GM23338 (cell line): ENCODE results near the gene IL7R. TPM values are rescaled to one million over a fixed set of nuclear protein-coding genes. Genes with fewer than 3 reads are reported as not detected.

Experiments used
- ATAC-seq: fragments of 200-7000 bp; cut with Tn5 transposase; 3 replicates; pipeline ENCODE4 v1.9.1; 2020
- DNase-seq: peaks from one replicate; pipeline ENCODE4 v3.0.0-alpha.2; 2015; ENCODE audit warnings: low spot score
- H2AFZ ChIP-seq: fragments of 200-600 bp; sonication (generic); 2 replicates; pipeline ENCODE4 v1.8.0; 2016; ENCODE audit warnings: antibody characterized with exemption, mild to moderate bottlenecking, moderate library complexity
- H3F3A ChIP-seq: fragments of 200-600 bp; sonication (generic); replicated peaks from 2 replicates; pipeline ENCODE4 v1.8.0; 2017; ENCODE audit warnings: antibody characterized with exemption, mixed run types, low read depth
- H3K27ac ChIP-seq: fragments of 200-600 bp; sonication (generic); 2 replicates; pipeline ENCODE4 v1.6.1; 2016; ENCODE audit warnings: low read depth
- H3K27me3 ChIP-seq: fragments of 200-600 bp; sonication (generic); 2 replicates; pipeline ENCODE4 v1.8.0; 2016; ENCODE audit warnings: mild to moderate bottlenecking, mixed run types, moderate library complexity; ENCODE audit not compliant: insufficient read depth
- H3K36me3 ChIP-seq: fragments of 200-600 bp; sonication (generic); 2 replicates; pipeline ENCODE4 v1.8.0; 2016; ENCODE audit warnings: mild to moderate bottlenecking; ENCODE audit not compliant: insufficient read depth
- H3K4me1 ChIP-seq: fragments of 200-600 bp; sonication (generic); 2 replicates; pipeline ENCODE4 v1.8.0; 2016; ENCODE audit warnings: mild to moderate bottlenecking, moderate library complexity; ENCODE audit not compliant: insufficient read depth
- H3K4me2 ChIP-seq: fragments of 200-600 bp; sonication (generic); 2 replicates; pipeline ENCODE4 v1.7.1; 2017; ENCODE audit warnings: mixed run types
- H3K4me3 ChIP-seq: fragments of 200-600 bp; sonication (generic); 2 replicates; pipeline ENCODE4 v1.6.1; 2016; ENCODE audit warnings: mixed run types
- H3K79me2 ChIP-seq: fragments of 200-600 bp; sonication (generic); replicated peaks from 2 replicates; pipeline ENCODE4 v1.8.0; 2017; ENCODE audit warnings: mild to moderate bottlenecking; ENCODE audit not compliant: insufficient read depth
- H3K9me2 ChIP-seq: fragments of 200-600 bp; sonication (generic); 2 replicates; pipeline ENCODE4 v1.8.0; 2017; ENCODE audit not compliant: insufficient read depth
- H4K20me1 ChIP-seq: fragments of 200-600 bp; sonication (generic); replicated peaks from 2 replicates; pipeline ENCODE4 v1.8.0; 2017; ENCODE audit warnings: mild to moderate bottlenecking; ENCODE audit not compliant: insufficient read depth
- H3K27ac Mint-ChIP-seq: 2 replicates; pipeline ENCODE4 v1.8.0; 2020; ENCODE audit warnings: inconsistent platforms, mild to moderate bottlenecking, moderate library complexity, mixed read lengths
- H3K27me3 Mint-ChIP-seq: 3 replicates; pipeline ENCODE4 v1.8.0; 2022; ENCODE audit warnings: low read depth, mild to moderate bottlenecking, moderate library complexity, mixed read lengths, inconsistent platforms; ENCODE audit not compliant: insufficient read depth, poor library complexity
- H3K36me3 Mint-ChIP-seq: 3 replicates; pipeline ENCODE4 v1.8.0; 2021; ENCODE audit warnings: low read depth, mild to moderate bottlenecking, inconsistent platforms, moderate library complexity, mixed read lengths
- H3K4me1 Mint-ChIP-seq: 3 replicates; pipeline ENCODE4 v1.8.0; 2020; ENCODE audit warnings: mild to moderate bottlenecking, inconsistent platforms, mixed read lengths
- H3K4me3 Mint-ChIP-seq: 3 replicates; pipeline ENCODE4 v1.8.0; 2021; ENCODE audit warnings: moderate library complexity, mild to moderate bottlenecking, inconsistent platforms, mixed read lengths
- H3K9me3 Mint-ChIP-seq: 3 replicates; pipeline ENCODE4 v1.8.0; 2020; ENCODE audit warnings: moderate library complexity, mild to moderate bottlenecking, inconsistent platforms, mixed read lengths
- CREB1 ChIP-seq: fragments of 250-450 bp; sonication (Bioruptor Pico); IDR thresholded peaks from 2 replicates; pipeline ENCODE4 v1.5.0; 2020; ENCODE audit warnings: low read depth, mild to moderate bottlenecking, moderate library complexity
- CTCF ChIP-seq, 2 experiments: fragments of 200-600 bp in 1 of 2; sonication (generic) in 1 of 2; conservative IDR thresholded peaks; 2 replicates each; pipeline versions ENCODE4 v1.5.1 to v1.6.1; 2016 to 2017; ENCODE audit warnings: antibody characterized with exemption in 2 of 2, low read depth in 2 of 2, mild to moderate bottlenecking in 2 of 2, moderate library complexity in 1 of 2
- ETS1 ChIP-seq: IDR thresholded peaks from 2 replicates; pipeline ENCODE4 v1.6.1; 2016; ENCODE audit warnings: antibody characterized with exemption
- EZH2phosphoT487 ChIP-seq: fragments of 200-600 bp; sonication (generic); IDR thresholded peaks from one replicate; pipeline ENCODE4 v1.8.1; 2018; ENCODE audit warnings: antibody characterized with exemption; ENCODE audit not compliant: unreplicated experiment
- NANOG ChIP-seq: IDR thresholded peaks from 2 replicates; pipeline ENCODE4 v1.6.1; 2016; ENCODE audit warnings: antibody characterized with exemption, borderline replicate concordance
- POLR2AphosphoS5 ChIP-seq: IDR thresholded peaks from 2 replicates; pipeline ENCODE4 v1.6.1; 2016; ENCODE audit warnings: antibody characterized with exemption, low read depth
- STAT1 ChIP-seq: IDR thresholded peaks from one replicate; pipeline ENCODE4 v1.6.1; 2016; ENCODE audit warnings: antibody characterized with exemption; ENCODE audit not compliant: unreplicated experiment
- ZNF331 ChIP-seq: fragments of 250-450 bp; sonication (Bioruptor Pico); IDR thresholded peaks from 2 replicates; pipeline ENCODE4 v1.5.0; 2020; ENCODE audit warnings: low read depth, mild to moderate bottlenecking, moderate library complexity
- polyA plus RNA-seq: library from polyadenylated mRNA; unstranded; fragments of >200 nt; fragmentation: Nextera tagmentation; extraction: Ambion mirVana; gene quantifications from 2 replicates; pipeline ENCODE4 v1.2.1, GENCODE V29; 2016
- total RNA-seq: library from RNA; depleted of rRNA; stranded (reverse); fragments of >200 nt; shearing (Covaris generic); gene quantifications from 2 replicates; pipeline ENCODE4 v1.2.3, GENCODE V29; 2014
- TF ChIP-seq, protein P1 (sequence below): IDR thresholded peaks from one replicate; pipeline ENCODE4 v1.6.1; 2018; ENCODE audit warnings: antibody characterized with exemption; ENCODE audit not compliant: unreplicated experiment

Gene IL7R
- total and polyA plus RNA-seq, 2 experiments from 2014 or later = not detected

- Histone ChIP-seq H3K4me2 (no peak overlapping the region), H3K4me1 (no peaks in the 10 kb centered on the region), H3K4me3 (no peak overlapping the region), H4K20me1 (no peaks in the 10 kb centered on the region), H3K36me3 (no peaks in the 10 kb centered on the region), H2AFZ (peak overlapping the region; percentile 28; the same call in 1 of the 2 replicates), H3K27me3 (no peaks in the 10 kb centered on the region), H3K9me2 (no peaks in the 10 kb centered on the region; the same call in 1 of the 2 replicates), H3F3A (no peaks in the 10 kb centered on the region), H3K27ac (no peak overlapping the region), H3K79me2 (no peaks in the 10 kb centered on the region)
- ATAC-seq = no peak
- DNase-seq = no peak
- H3K27ac Mint-ChIP-seq = no peak overlapping the region
- TF ChIP-seq CTCF (conservative IDR thresholded peaks at IDR 0.05; ENCODE audit: low read depth in 2 of 2) (no peak), STAT1 (no peak), CREB1 (CRISPR knock-in tag) (no peak), ETS1 (no peak), NANOG (no peak), ZNF331 (no peak), POLR2AphosphoS5 (no peak), EZH2phosphoT487 (no peak)
- TF ChIP-seq, protein P1, sequence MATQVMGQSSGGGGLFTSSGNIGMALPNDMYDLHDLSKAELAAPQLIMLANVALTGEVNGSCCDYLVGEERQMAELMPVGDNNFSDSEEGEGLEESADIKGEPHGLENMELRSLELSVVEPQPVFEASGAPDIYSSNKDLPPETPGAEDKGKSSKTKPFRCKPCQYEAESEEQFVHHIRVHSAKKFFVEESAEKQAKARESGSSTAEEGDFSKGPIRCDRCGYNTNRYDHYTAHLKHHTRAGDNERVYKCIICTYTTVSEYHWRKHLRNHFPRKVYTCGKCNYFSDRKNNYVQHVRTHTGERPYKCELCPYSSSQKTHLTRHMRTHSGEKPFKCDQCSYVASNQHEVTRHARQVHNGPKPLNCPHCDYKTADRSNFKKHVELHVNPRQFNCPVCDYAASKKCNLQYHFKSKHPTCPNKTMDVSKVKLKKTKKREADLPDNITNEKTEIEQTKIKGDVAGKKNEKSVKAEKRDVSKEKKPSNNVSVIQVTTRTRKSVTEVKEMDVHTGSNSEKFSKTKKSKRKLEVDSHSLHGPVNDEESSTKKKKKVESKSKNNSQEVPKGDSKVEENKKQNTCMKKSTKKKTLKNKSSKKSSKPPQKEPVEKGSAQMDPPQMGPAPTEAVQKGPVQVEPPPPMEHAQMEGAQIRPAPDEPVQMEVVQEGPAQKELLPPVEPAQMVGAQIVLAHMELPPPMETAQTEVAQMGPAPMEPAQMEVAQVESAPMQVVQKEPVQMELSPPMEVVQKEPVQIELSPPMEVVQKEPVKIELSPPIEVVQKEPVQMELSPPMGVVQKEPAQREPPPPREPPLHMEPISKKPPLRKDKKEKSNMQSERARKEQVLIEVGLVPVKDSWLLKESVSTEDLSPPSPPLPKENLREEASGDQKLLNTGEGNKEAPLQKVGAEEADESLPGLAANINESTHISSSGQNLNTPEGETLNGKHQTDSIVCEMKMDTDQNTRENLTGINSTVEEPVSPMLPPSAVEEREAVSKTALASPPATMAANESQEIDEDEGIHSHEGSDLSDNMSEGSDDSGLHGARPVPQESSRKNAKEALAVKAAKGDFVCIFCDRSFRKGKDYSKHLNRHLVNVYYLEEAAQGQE = no peak
- H3K4me1 Mint-ChIP-seq = no peaks in the 10 kb centered on the region
- no peaks in the 10 kb centered on the region for H3K36me3 Mint-ChIP-seq
- H3K9me3 Mint-ChIP-seq = peaks cover 3% of the 10 kb centered on the region; the same call in 2 of the 3 replicates
- H3K4me3 Mint-ChIP-seq = no peak overlapping the region
- H3K27me3 Mint-ChIP-seq = peaks cover 1% of the 10 kb centered on the region
These were observed 20.6 kb upstream of the IL7R start for GRCh38 chr5:35835796-35836742.
